Activated effector memory CD4-positive, alpha-beta T cell treated with Interleukin-2 at 50 U/mL for 16 hours (primary cell): ENCODE data around the gene PIK3R4.

ENCODE experiments used
- DNase-seq: peaks from one replicate; pipeline ENCODE4 v3.0.0-alpha.2; 2020

The PIK3R4 gene

GRCh38 chr3:130746246-130747039 is at the start of gene PIK3R4:
Gene PIK3R4, minus strand, starts transcription at chr3:130746829. Its CDS starts 1,611 bp downstream, at chr3:130745218.
- DNase-seq = peak; percentile 84

- no peak for DNase-seq
These were observed 48.8 kb upstream of the PIK3R4 start for GRCh38 chr3:130795396-130795795.

GRCh38 chr3:130792246-130792645 is 45.6 kb upstream of the PIK3R4 start:
- no peak for DNase-seq

GRCh38 chr3:130789782-130790322 is 43.2 kb upstream of the PIK3R4 start:
- DNase-seq = no peak

GRCh38 chr3:130787422-130788068 is 40.9 kb upstream of the PIK3R4 start:
- DNase-seq = no peak

- no peak for DNase-seq
These were observed 39.7 kb upstream of the PIK3R4 start for GRCh38 chr3:130786306-130786705.

- DNase-seq = no peak
These were observed 37.0 kb upstream of the PIK3R4 start for GRCh38 chr3:130783629-130784028.

GRCh38 chr3:130779486-130779885 is 32.9 kb upstream of the PIK3R4 start:
- no peak for DNase-seq

GRCh38 chr3:130779031-130779430 is 32.4 kb upstream of the PIK3R4 start:
- DNase-seq = no peak

GRCh38 chr3:130773366-130773765 is 26.7 kb upstream of the PIK3R4 start:
- DNase-seq = no peak

GRCh38 chr3:130772129-130772528 is 25.5 kb upstream of the PIK3R4 start:
- DNase-seq = no peak

GRCh38 chr3:130770644-130771043 is 24.0 kb upstream of the PIK3R4 start:
- DNase-seq = no peak

- DNase-seq = no peak
These were observed 15.2 kb upstream of the PIK3R4 start for GRCh38 chr3:130761730-130762311.

GRCh38 chr3:130760922-130761321 is 14.3 kb upstream of the PIK3R4 start:
- no peak for DNase-seq

- peak; percentile 18 for DNase-seq
These were observed 13.2 kb upstream of the PIK3R4 start for GRCh38 chr3:130759692-130760338.

GRCh38 chr3:130758624-130759369 is 12.2 kb upstream of the PIK3R4 start:
- DNase-seq = no peak

- DNase-seq = no peak
These were observed 11.1 kb upstream of the PIK3R4 start for GRCh38 chr3:130757611-130758150.

GRCh38 chr3:130755666-130756065 is 9.0 kb upstream of the PIK3R4 start:
- no peak for DNase-seq

- no peak for DNase-seq
These were observed 2.4 kb upstream of the PIK3R4 start for GRCh38 chr3:130748981-130749380.

GRCh38 chr3:130748467-130748861 is 1.8 kb upstream of the PIK3R4 start:
- DNase-seq = no peak

- DNase-seq = no peak
These were observed 3.3 kb downstream of the PIK3R4 start for GRCh38 chr3:130743354-130743753.

- DNase-seq = no peak
These were observed 4.6 kb downstream of the PIK3R4 start for GRCh38 chr3:130741946-130742610.
